OCI-LY7 (cell line): ENCODE results near the gene AP4S1. TPM values are rescaled to one million over a fixed set of nuclear protein-coding genes. Genes with fewer than 3 reads are reported as not detected.
"Not testable (repeated sequence)": the region's sequence is repeated elsewhere in the genome, so short reads cannot be mapped to it uniquely, and the experiment has no call there.

Source experiments
- BruUV-seq: library from RNA; stranded (reverse); fragments of 400-500 nt; replicated peaks from 2 replicates; lab custom pipeline; 2021; lab: Mats Ljungman, UMichigan
- CTCF ChIA-PET: fragments of 300-600 bp; sonication (Branson Sonifier 250); formaldehyde crosslinking; loops from one replicate; lab custom pipeline; 2022; ENCODE audit warnings: antibody characterized with exemption; ENCODE audit not compliant: unreplicated experiment; lab: Charles Lee
- POLR2A ChIA-PET: fragments of 300-600 bp; sonication (Branson Sonifier 250); formaldehyde crosslinking; loops from one replicate; lab custom pipeline; 2022; ENCODE audit warnings: antibody characterized with exemption; lab: Charles Lee
- DNase-seq: peaks from one replicate; pipeline ENCODE4 v3.0.0-alpha.2; 2015; ENCODE audit warnings: low spot score
- H2AFZ ChIP-seq: fragments of 200-600 bp; sonication (generic), shearing (Covaris generic); 2 replicates; pipeline ENCODE4 v1.6.1; 2014; ENCODE audit warnings: mild to moderate bottlenecking, antibody characterized with exemption, low read length, moderate library complexity
- H3K27ac ChIP-seq: fragments of 200-600 bp; sonication (generic); 2 replicates; pipeline ENCODE4 v1.5.1; 2014; ENCODE audit warnings: mixed run types, low read depth, mild to moderate bottlenecking, moderate library complexity, low read length, inconsistent platforms; ENCODE audit not compliant: poor library complexity, severe bottlenecking
- H3K36me3 ChIP-seq: fragments of 200-600 bp; sonication (generic); 2 replicates; pipeline ENCODE4 v1.6.1; 2014; ENCODE audit warnings: mild to moderate bottlenecking, antibody characterized with exemption, low read length, moderate library complexity, mixed read lengths; ENCODE audit not compliant: insufficient read depth
- H3K4me1 ChIP-seq: fragments of 200-600 bp; sonication (generic); 2 replicates; pipeline ENCODE4 v1.5.1; 2014; ENCODE audit warnings: mild to moderate bottlenecking, low read length; ENCODE audit not compliant: insufficient read depth, poor library complexity, severe bottlenecking
- H3K4me2 ChIP-seq: fragments of 200-600 bp; sonication (generic); 2 replicates; pipeline ENCODE4 v1.6.1; 2014; ENCODE audit warnings: mild to moderate bottlenecking, low read length
- H3K4me3 ChIP-seq: fragments of 200-600 bp; sonication (generic); 2 replicates; pipeline ENCODE4 v1.5.1; 2014; ENCODE audit warnings: mild to moderate bottlenecking, low read depth, low read length; ENCODE audit not compliant: poor library complexity, severe bottlenecking
- H3K79me2 ChIP-seq: fragments of 200-600 bp; sonication (generic); 2 replicates; pipeline ENCODE4 v1.6.1; 2016; ENCODE audit warnings: low read depth, mild to moderate bottlenecking, low read length, moderate library complexity, mixed read lengths; ENCODE audit not compliant: insufficient read depth
- H3K9me2 ChIP-seq: fragments of 200-600 bp; sonication (generic); 2 replicates; pipeline ENCODE4 v1.6.1; 2016; ENCODE audit warnings: mild to moderate bottlenecking, low read length, mixed read lengths; ENCODE audit not compliant: insufficient read depth
- H3K9me3 ChIP-seq: fragments of 200-600 bp; sonication (generic); 2 replicates; pipeline ENCODE4 v1.6.1; 2014; ENCODE audit warnings: mild to moderate bottlenecking, mixed run types, low read length, mixed read lengths
- H4K20me1 ChIP-seq: fragments of 200-600 bp; sonication (generic); 2 replicates; pipeline ENCODE4 v1.6.1; 2014; ENCODE audit warnings: mild to moderate bottlenecking, antibody characterized with exemption, low read length, moderate library complexity, mixed read lengths; ENCODE audit not compliant: insufficient read depth
- CTCF ChIP-seq: fragments of 200-600 bp; sonication (generic); conservative IDR thresholded peaks from 2 replicates; pipeline ENCODE4 v1.5.1; 2014; ENCODE audit warnings: mild to moderate bottlenecking, antibody characterized with exemption, low read length, moderate library complexity, mixed read lengths
- EZH2phosphoT487 ChIP-seq: fragments of 200-600 bp; sonication (generic); IDR thresholded peaks from 2 replicates; pipeline ENCODE4 v1.6.1; 2018; ENCODE audit warnings: low read depth, borderline replicate concordance, mild to moderate bottlenecking, mixed run types, antibody characterized with exemption, low read length, moderate library complexity, mixed read lengths
- intact Hi-C: fragments of 100-400 bp; cut with micrococcal nuclease; formaldehyde crosslinking; loops from one replicate; pipeline ENCODE4 v1.10.0; 2022; ENCODE audit not compliant: unreplicated experiment
- total RNA-seq, 2 experiments: library from RNA; depleted of rRNA in 1 of 2; stranded (reverse); fragments of >200 nt in 1 of 2; shearing (Covaris generic) in 1 of 2; gene quantifications; 2 replicates each; pipeline ENCODE4 v1.2.3, GENCODE V29; 2014 to 2022

The AP4S1 gene
- total RNA-seq, 2 experiments from 2014 or later = 7.6 to 10.4 TPM

GRCh38 chr14:31090883-31091764, 65.7 kb downstream of the AP4S1 start:
- no peaks in the 10 kb centered on the region for H3K9me3 ChIP-seq
- intact Hi-C loops = no loop called here
- no peak overlapping the region for H3K4me3 ChIP-seq
- TF ChIP-seq EZH2phosphoT487 = no peak
- TF ChIP-seq CTCF = no peak
- H2AFZ ChIP-seq = no peak overlapping the region
- H4K20me1 ChIP-seq = no peaks in the 10 kb centered on the region
- H3K4me1 ChIP-seq = no peaks in the 10 kb centered on the region
- H3K9me2 ChIP-seq = no peaks in the 10 kb centered on the region
- no peaks in the 10 kb centered on the region for H3K36me3 ChIP-seq
- POLR2A ChIA-PET = interaction anchor here (0.5 to 1.3 kb wide), 2 partner anchors 15 to 283 kb away, joined by 3 read pairs; no protein-coding TSS in a partner anchor
- CTCF ChIA-PET = no interaction called here
- no peaks in the 10 kb centered on the region for H3K79me2 ChIP-seq
- BruUV-seq = no TSS peak
- DNase-seq = no peak
- H3K27ac ChIP-seq = no peak overlapping the region
- no peak overlapping the region for H3K4me2 ChIP-seq

DNA sequence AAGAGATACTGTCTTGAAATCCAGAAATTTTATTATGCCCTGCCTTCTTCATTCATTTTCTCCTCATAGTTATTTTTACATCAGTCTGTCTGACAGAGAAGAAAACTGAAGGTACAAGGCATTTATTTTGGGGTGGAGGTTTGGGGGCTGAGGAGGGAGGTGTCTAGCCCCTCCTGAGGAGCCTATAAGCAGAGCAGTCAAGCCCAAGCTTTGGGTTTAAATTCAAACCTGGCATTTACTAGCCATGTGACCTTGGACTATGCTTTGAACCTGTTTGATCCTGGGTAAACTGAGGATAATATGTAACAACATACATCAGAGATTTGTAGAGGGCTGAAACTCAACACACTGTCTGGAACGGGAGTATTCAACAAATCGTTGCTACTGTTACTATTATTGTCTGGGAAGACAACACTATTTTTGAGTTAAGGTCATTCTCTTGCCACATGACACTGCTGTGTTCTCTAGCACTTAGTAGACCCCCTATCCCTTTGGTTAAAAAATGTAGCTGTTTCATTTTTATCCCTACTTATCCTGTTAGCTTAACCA, 66.8 kb downstream of the AP4S1 start:
- Histone ChIP-seq H2AFZ (no peak overlapping the region), H3K9me3 (no peaks in the 10 kb centered on the region), H3K27ac (no peak overlapping the region), H3K4me3 (no peak overlapping the region), H3K79me2 (no peaks in the 10 kb centered on the region), H3K9me2 (no peaks in the 10 kb centered on the region), H4K20me1 (no peaks in the 10 kb centered on the region), H3K4me2 (no peak overlapping the region), H3K4me1 (no peaks in the 10 kb centered on the region), H3K36me3 (peaks cover 6% of the 10 kb centered on the region; the same call in 1 of the 2 replicates)
- no peak for DNase-seq
- intact Hi-C loops = no loop called here
- TF ChIP-seq CTCF (no peak), EZH2phosphoT487 (no peak)
- CTCF ChIA-PET = no interaction called here
- BruUV-seq = no TSS peak
- POLR2A ChIA-PET = interaction anchor here (0.6 kb wide), 1 partner anchor 135 kb away, joined by 3 read pairs; no protein-coding TSS in a partner anchor

GRCh38 chr14:31093884-31094839, 68.7 kb downstream of the AP4S1 start:
- BruUV-seq, H3K27ac ChIP-seq, H3K4me2 ChIP-seq, H2AFZ ChIP-seq, H4K20me1 ChIP-seq, CTCF ChIA-PET, H3K9me3 ChIP-seq, H3K4me1 ChIP-seq, H3K4me3 ChIP-seq, DNase-seq, H3K79me2 ChIP-seq, intact Hi-C loops, H3K9me2 ChIP-seq: not testable (repeated sequence)
- POLR2A ChIA-PET = interaction anchor here (0.6 kb wide), 1 partner anchor 347 kb away, joined by 3 read pairs; no protein-coding TSS in a partner anchor
- peaks cover 24% of the 10 kb centered on the region for H3K36me3 ChIP-seq

- POLR2A ChIA-PET = interaction anchor here (0.7 kb wide), 1 partner anchor 112 kb away, joined by 4 read pairs; no protein-coding TSS in a partner anchor
- H3K36me3 ChIP-seq = peaks cover 41% of the 10 kb centered on the region
- H4K20me1 ChIP-seq, H3K79me2 ChIP-seq, intact Hi-C loops, H2AFZ ChIP-seq, DNase-seq, CTCF ChIA-PET, H3K9me3 ChIP-seq, H3K4me1 ChIP-seq, H3K4me3 ChIP-seq, H3K27ac ChIP-seq, H3K4me2 ChIP-seq, H3K9me2 ChIP-seq, BruUV-seq: not testable (repeated sequence)
These were observed 70.4 kb downstream of the AP4S1 start for GRCh38 chr14:31095817-31096216.
